Measurements from ENCODE around the gene ATAD3A.

The ATAD3A gene

GRCh38 chr1:1539310-1540089 is 27.5 kb downstream of the ATAD3A start:
- Histone ChIP-seq H2AFZ (ENCODE audit: low read depth, low read length, severe bottlenecking) (no peak overlapping the region), H3K4me2 (ENCODE audit: low read depth, low read length, poor library complexity, severe bottlenecking) (no peak overlapping the region), H3F3A (ENCODE audit: insufficient read depth) (no peaks in the 10 kb centered on the region), H3K36me3 (ENCODE audit: low read length) (no peaks in the 10 kb centered on the region), H3K9me2 (replicated peaks; ENCODE audit: insufficient read depth, low read length) (no peaks in the 10 kb centered on the region), H3K79me2 (ENCODE audit: insufficient read depth, low read length) (no peaks in the 10 kb centered on the region), H3K9ac (ENCODE audit: low read length) (no peak overlapping the region), H3K27ac (ENCODE audit: low read depth, low read length) (no peak overlapping the region), H3K4me3 (ENCODE audit: insufficient read depth, low read length, poor library complexity, severe bottlenecking) (no peak overlapping the region), H4K20me1 (ENCODE audit: low read depth, low read length) (no peaks in the 10 kb centered on the region; the same call in 1 of the 2 replicates), H3K9me3 (ENCODE audit: insufficient read depth, low read length) (no peaks in the 10 kb centered on the region), H3K27me3 (ENCODE audit: low read length) (no peaks in the 10 kb centered on the region)
- TF ChIP-seq CTCF (IDR thresholded peaks at IDR 0.05; ENCODE audit: insufficient read depth, low read length, poor library complexity, severe bottlenecking) = no peak
- no peak for TF ChIP-seq EZH2phosphoT487 (conservative IDR thresholded peaks at IDR 0.05; ENCODE audit: low read length)

- Histone ChIP-seq H3K4me3 (ENCODE audit: insufficient read depth, low read length, poor library complexity, severe bottlenecking) (no peak within 1 kb of the TSS), H3K4me2 (ENCODE audit: low read depth, low read length, poor library complexity, severe bottlenecking) (no peak within 1 kb of the TSS), H3K9me2 (replicated peaks; ENCODE audit: insufficient read depth, low read length) (no peaks in the 10 kb centered on the region), H3K9ac (ENCODE audit: low read length) (no peak within 1 kb of the TSS), H3K27me3 (ENCODE audit: low read length) (no peaks in the 10 kb centered on the region), H4K20me1 (ENCODE audit: low read depth, low read length) (no peaks in the 10 kb centered on the region; the same call in 1 of the 2 replicates), H3K9me3 (ENCODE audit: insufficient read depth, low read length) (no peaks in the 10 kb centered on the region), H2AFZ (ENCODE audit: low read depth, low read length, severe bottlenecking) (no peak within 1 kb of the TSS), H3K36me3 (ENCODE audit: low read length) (no peaks in the 10 kb centered on the region), H3K27ac (ENCODE audit: low read depth, low read length) (no peak within 1 kb of the TSS), H3F3A (ENCODE audit: insufficient read depth) (no peaks in the 10 kb centered on the region), H3K79me2 (ENCODE audit: insufficient read depth, low read length) (no peaks in the 10 kb centered on the region)
- no peak for TF ChIP-seq CTCF (IDR thresholded peaks at IDR 0.05; ENCODE audit: insufficient read depth, low read length, poor library complexity, severe bottlenecking)
- TF ChIP-seq EZH2phosphoT487 (conservative IDR thresholded peaks at IDR 0.05; ENCODE audit: low read length) = no peak
These were observed 28.3 kb downstream of the ATAD3A start, which contains the start of gene TMEM240 for GRCh38 chr1:1540090-1540817. Gene TMEM240 (minus strand): TSS chr1:1540624. CDS start chr1:1540346, 278 bp downstream.

GRCh38 chr1:1540818-1541628 is 29.1 kb downstream of the ATAD3A start:
- TF ChIP-seq CTCF (IDR thresholded peaks at IDR 0.05; ENCODE audit: insufficient read depth, low read length, poor library complexity, severe bottlenecking) = no peak
- no peak for TF ChIP-seq EZH2phosphoT487 (conservative IDR thresholded peaks at IDR 0.05; ENCODE audit: low read length)

More at GRCh38 chr1:1540818-1541628, 29.1 kb downstream of the ATAD3A start:
- no peak overlapping the region for H3K27ac ChIP-seq (ENCODE audit: low read depth, low read length)
- no peaks in the 10 kb centered on the region for H3K36me3 ChIP-seq (ENCODE audit: low read length)
- H3K4me3 ChIP-seq (ENCODE audit: insufficient read depth, low read length, poor library complexity, severe bottlenecking) = no peak overlapping the region
- no peak overlapping the region for H3K4me2 ChIP-seq (ENCODE audit: low read depth, low read length, poor library complexity, severe bottlenecking)
- H3K79me2 ChIP-seq (ENCODE audit: insufficient read depth, low read length) = no peaks in the 10 kb centered on the region
- no peak overlapping the region for H3K9ac ChIP-seq (ENCODE audit: low read length)
- H3K9me2 ChIP-seq (replicated peaks; ENCODE audit: insufficient read depth, low read length) = no peaks in the 10 kb centered on the region
- no peaks in the 10 kb centered on the region for H3K9me3 ChIP-seq (ENCODE audit: insufficient read depth, low read length)
- no peaks in the 10 kb centered on the region for H3K27me3 ChIP-seq (ENCODE audit: low read length)
- H4K20me1 ChIP-seq (ENCODE audit: low read depth, low read length) = no peaks in the 10 kb centered on the region; the same call in 1 of the 2 replicates
- H3F3A ChIP-seq (ENCODE audit: insufficient read depth) = no peaks in the 10 kb centered on the region
- no peak overlapping the region for H2AFZ ChIP-seq (ENCODE audit: low read depth, low read length, severe bottlenecking)

Measured in SU-DHL-6 (cell line).